NCI-H2196 treated with DMSO at 0.1 percent for 48 hours (cell line): ENCODE measurements around the gene SEZ6.

ENCODE experiments used
- DNase-seq: peaks from one replicate; lab custom pipeline; 2025; ENCODE audit not compliant: unreplicated experiment; lab: John Stamatoyannopoulos, UW

Gene SEZ6

DNA sequence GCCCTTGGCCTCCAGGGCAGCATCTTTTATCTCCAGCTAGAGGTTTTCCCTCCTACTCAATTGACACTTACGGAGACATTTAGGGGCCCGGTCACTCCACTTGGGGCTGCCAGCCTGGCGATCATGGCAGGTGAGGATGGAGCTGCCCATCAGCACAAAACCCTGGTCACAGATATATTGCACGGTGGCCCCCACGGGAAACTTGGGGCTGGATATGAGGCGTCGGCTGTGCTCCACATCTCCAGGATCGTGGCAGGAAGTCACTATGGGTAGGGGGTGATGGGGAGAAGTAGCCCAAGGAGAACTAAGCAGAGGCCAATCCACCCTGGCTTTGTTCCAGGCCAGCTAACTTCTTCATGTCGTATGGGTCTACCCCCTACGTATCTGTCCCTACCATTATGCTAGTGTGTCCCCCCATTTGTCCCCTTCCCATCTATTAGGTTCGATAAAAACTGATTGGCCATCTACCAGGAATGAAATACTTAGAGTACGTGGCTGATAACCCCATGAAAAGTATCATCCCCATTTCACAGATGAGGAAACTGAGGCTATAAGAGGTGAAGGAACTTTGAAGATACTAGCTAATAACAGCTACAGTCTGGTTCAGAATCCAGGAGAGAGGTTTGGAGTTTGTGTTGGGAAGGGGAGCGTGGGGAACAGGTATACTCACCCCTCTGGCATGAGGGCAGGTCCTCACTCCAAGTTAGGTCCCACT lies 48.4 kb downstream of the SEZ6 start:
- DNase-seq = no peak

DNA sequence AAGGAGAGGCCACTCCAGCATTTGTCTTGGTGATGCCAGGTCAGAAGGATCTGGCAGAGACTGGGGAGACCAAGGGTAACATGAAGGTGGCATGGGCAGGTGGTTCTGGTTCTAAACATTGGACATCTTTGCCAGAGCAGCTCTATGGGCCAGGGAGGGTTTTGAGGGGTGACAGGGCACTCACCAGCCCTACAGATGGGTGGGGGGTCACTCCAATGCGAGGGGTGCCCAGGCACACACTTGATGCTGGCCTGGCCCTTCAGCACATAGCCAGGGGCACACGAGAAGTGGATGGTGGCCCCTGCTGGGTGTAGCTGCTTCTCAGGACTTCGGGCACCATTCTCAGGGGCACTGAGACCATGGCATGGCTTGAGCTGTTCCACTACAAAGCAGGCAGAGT lies 49.0 kb downstream of the SEZ6 start:
- DNase-seq = no peak

DNA sequence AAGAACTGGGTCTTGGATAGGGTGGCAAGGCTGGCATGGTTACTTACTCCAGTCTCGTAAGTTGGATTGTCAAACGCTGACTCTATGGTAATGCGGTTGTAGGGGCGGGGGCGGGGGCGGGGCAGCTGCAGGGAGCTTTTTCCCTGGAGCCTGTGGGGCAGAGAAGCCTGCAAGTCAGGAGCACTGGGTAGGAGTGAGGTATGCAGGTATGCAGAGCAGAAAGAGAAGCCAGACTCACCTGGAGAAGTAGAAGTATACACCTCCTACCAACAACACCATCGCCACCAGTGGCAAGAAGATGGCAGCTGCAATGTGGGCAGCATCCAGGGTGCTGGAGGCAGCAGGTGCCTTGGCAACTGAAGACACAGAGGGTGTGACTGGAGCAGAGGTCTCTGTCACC lies 49.7 kb downstream of the SEZ6 start:
- DNase-seq = no peak

DNA sequence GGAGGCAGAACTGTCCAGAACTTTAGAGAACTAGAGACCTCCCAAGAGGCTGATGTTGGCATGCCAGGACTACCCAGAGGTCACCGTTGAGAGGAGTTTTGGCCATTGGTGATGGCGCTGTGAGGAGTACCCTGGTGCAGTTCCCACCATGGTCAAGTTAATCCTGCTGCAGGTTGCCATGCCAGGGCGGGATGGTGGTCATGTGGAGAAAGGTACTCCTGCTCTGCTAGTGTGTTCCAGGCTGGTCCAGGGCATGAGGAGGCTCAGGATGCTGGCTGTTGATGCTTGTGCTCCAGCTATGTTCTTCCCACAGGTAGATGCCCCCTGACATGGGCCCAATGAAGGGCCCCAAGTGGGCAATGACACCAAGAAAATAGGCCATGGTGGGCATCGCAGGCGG lies 50.4 kb downstream of the SEZ6 start:
- DNase-seq = no peak

DNA sequence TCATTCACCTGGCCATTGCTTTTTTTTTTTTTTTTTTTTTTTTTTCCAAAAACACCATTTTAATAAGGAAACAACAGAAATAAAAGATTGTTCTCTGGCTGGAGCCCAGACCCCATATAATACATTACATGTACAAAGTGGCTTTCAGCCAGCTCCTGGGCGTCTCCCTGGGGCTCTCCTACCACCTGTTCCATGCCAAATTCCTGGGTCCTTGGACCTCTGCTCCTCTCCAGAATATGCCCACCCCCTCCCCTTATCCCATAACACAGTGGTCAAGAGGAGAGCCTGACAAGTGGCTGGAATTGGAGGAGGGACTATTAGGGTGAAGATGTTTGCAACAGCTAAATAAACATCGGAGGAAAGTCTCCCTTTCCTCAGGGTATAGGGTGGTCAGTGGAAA lies 50.9 kb downstream of the SEZ6 start:
- DNase-seq = no peak

DNA sequence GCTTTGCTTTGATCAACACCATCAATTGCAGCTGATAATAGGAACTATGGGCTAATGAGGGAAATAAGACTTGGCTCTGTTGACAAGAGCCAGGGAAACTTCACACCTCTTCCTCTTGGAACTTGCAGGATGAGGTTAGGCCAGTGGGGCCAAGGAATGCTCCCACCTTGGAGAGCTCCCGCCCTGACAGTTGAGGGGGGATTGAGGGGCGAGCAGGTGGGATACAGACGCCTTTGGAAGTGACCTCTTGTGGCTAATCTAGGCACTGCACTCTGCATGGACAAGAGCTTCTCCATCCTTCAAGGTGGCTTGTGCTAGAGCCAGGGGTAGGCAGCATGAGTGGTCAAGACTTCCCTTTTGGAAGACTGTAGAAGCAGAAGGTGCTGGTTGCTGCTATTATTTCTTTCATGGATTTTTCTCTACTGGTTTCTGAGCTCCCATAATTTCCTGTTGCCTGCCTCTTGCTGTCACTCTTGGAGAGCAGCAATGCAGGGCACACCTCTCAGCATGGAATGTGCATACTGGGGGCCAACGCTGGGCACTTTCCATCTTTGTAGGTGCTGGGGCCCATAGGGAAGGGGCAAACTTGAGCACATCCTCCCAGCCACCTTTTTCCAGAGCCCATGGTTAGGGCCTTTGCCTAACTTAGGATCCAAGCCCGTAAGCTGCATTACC lies 52.3 kb downstream of the SEZ6 start:
- no peak for DNase-seq

DNA sequence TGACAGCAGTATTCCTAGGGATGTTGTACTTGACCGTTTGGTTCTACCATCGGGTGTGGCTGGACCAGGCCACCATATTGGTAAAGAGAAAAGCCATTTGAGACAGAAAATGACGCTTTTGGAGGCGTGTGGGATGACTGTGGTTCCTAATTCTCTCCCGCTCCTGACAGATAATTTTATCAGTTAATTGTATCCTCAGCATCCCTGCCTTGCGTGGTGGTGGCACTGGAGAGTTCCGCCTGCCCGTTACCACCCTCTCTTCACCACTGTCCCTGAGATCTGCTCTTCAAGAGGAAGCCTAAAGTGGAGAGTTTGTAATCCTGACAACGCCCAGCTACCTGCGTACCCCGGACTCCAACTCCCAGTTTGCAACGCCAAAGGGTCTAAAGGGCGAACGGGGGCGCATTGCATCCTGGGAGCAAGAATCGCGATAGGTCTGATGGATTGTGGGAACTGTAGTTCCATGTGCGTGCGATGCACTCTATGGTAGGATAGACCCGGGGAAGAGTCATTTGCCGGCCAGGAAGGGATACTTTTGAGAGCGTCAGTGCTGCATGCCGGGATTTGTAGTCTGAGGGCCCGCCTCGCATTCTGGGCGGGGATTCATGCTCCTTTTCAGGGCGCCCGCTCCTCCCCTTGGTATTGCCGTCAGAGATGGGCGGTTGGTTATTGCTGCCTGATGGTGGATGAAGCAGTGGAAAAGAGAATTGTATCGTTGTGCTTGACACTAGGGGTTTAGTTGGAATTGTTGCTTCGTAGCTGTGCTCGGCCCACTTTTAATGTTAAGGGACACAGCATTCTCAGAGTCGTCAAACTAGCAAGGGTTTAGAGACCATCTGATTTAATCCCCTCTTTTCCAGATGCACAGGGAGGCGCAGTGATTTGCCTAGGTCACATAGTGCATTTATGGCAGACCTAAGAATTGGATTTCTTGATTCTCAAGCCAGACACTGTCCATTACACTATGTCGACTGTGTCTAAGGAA lies 53.5 kb downstream of the SEZ6 start:
- DNase-seq = peak; percentile 90

DNA sequence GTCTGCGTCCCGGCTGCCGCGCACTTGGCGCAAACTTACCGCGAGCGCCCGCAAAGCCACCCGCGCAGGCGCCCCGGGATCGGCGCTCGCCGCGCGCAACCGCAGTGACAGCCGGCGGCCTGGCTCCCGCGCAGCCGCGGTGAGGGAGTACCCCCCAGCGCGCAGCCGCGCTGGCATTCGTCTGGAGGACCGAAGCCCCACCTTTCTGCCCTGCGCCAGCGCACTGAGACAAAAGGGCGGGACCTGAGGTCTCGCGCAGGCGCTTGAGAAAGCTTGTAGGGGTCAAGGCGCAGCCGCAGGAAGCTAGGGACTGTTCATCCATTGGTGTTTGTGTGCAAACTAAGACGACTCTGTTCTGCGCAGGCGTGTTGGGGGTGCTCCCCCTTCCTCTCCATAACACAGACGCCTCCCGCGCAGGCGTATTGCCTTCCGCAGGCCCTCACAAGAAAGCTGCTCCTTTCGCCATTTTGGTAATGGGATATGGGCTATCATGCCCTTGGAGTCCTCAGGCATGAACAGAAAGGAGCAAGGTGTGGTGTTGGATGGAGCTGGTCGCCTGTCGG lies 54.3 kb downstream of the SEZ6 start, which contains the start of gene PHF12:
TSS of gene PHF12 (minus strand) at position 91 of the 563 bp plus-strand sequence. CDS start 558 bp downstream, outside the sequence.
- DNase-seq = peak; percentile 92

DNA sequence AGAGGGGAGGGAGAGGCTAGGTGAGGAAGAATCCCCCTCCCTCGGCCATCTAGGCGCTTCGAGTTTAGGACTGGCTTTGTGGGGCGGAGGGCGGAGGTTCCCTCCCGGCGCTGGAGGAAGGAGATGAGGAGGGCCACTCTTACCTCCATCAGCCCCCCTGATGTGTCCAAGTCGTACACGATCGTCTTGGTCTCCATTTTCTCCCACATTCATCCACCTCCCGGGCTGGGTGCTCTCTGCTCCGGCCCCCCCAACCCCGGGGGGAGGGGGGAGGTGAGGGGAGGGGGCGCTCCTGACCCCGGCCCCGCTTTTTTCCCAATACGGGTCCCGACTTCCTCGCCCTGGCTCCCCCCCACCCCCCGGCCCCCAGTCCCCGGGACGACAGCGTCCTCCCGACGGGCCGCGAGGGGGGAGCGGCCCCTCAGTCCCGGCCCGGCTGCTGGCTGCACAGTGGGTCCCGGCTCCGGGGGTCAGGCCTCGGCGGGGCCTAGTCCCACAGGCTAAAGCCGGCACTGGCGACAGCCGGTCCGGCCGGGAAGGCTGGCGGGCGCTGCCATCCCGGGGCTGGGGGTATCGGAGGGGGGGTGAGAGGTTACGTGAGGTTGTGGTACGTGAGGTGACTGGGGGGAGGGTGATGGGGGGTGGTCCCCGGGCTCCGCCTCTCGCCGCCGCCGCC lies 54.9 kb downstream of the SEZ6 start:
- no peak for DNase-seq

DNA sequence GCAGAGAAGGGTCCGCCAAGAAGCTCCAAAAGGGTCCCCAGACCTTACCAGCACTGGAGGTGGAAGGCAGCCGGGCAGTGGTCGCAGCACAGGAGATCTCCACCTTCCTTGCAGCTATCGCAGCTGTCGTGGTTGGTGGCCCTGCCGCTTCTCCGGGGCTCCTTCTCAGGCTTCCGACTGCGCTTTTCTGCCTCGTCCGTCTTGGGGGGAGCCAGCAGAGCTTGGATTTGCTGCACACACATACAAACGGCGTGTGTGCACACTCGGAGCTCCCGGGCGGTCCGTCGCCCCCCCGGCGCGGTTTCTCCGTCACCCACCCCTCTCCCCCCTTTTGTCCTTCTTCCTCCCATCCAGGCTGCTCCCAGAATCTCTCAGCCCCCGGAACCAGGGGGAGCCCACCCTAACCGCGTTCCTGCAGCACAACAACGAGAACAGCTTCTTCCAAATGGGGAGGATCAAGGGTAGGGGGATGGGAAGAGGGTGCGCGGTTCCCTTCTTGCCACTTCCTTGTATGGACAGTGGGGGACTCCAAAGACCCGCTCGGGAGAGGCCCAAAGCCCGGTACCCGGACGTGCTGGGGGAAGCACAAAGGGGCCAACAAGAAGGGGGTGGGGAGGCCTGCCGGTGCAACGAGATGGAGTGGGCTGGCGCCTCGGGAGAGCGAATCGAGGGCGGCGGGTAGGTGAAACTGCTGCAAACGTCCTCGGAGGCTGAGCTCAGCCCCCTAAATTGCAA lies 55.6 kb downstream of the SEZ6 start:
- DNase-seq = no peak

DNA sequence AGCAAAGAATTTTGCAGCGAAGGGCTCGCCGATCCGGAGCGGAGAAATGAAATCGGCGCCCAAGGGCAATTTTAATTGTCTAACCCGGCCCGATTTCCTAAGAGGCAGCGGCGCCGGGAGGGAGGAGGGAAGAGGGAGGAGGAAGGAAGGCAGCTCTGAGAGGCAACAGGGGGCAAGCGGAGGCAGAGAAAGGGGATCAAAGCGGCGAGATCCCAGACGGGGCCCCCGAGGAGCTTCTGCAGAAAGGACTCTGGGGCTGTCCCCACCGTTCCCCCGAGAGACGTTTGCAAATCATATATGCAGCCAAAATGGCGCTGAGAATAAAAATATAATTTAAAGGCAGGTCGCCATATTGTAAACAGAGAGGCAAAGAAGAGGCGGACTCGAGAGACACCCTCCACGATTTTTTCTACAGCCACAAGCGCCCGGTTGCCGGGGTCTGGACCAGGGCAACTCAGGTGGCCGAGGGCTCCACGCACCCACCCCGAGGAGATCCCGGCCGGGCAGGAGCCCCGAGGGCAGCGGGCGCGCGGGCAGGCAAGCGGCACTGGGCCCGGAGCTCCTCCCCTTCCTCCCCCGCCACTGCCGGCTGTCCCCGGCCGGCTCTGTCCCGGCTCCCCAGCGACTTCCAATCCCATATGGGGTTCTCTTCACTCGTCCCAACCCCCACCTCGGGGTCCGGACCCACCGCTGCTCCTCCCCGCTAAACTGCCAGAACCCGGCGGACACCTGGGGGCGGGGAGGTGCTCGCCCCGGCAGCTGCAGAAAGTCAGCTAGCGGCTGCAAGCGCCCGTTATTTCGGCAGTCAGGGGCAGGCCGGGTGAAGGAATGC lies 56.4 kb downstream of the SEZ6 start:
- no peak for DNase-seq

DNA sequence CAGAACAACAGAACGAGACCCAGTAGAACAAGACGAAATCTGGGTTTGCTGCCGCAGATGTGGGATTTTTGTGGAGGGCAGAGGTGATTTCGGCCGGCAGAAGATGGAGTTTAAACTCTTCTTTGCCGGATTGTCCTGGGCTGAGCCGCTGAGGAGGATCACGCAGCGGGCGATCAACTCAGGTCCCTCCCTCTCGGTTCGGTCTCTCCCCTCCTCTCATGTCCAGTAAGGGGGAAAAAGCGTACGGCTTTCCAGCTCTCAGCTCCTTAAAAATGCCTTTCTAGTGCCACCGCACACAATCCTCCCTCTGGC lies 57.0 kb downstream of the SEZ6 start:
- no peak for DNase-seq

DNA sequence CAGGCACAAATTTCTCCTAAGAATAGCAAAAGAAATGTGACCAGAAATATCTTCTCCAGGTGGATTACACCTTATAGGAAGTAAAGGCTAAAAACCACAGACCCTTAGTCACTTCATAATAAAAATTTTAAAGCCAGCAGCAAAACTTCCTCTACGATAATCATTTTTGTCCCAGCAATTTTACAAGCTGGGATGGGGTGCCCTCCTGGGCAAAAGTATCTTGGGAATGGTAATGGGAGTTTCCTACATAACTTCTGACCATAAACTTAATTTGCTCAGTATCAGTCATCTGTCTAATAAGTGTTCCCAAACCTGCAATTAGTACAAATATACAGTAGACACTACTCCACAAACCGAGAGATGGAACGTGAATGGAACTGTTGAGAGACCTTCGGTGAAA lies 57.5 kb downstream of the SEZ6 start:
- no peak for DNase-seq

DNA sequence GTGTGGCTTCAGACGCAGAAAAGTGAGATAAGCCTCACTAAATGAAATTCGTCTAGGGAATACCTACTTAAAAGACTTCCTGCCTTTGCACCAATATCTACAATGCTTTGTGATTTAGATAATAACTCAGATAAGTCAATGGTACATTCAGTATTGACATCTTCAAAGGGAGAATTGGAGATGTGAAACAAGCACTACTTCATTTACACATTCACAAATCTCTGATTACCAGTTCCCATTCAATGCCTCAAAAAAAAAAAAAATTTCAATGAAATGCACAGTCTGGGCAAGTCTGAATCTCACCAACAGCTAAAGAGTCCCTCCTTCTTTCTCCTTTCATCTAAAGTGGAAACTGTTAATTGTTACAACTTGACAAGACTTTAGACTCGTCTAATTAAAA lies 58.2 kb downstream of the SEZ6 start:
- no peak for DNase-seq

DNA sequence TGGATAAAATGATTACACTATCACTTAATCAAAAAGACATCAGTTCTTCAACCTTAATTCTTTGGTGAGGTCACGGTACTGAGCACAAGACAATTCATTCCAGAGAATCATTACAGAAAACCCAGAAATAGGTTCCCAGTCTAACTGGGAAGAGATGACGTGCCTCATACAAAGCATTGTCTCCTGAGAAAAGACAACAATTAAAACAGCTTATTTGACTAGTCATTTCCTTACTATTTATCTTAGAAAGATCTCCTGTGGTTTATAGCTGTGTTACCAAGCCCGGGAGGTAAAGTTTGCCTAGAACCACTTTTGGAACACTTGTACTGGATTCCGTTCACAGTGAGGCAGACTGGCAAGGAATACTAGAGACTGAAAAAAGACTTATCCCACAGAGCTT lies 59.6 kb downstream of the SEZ6 start:
- no peak for DNase-seq

DNA sequence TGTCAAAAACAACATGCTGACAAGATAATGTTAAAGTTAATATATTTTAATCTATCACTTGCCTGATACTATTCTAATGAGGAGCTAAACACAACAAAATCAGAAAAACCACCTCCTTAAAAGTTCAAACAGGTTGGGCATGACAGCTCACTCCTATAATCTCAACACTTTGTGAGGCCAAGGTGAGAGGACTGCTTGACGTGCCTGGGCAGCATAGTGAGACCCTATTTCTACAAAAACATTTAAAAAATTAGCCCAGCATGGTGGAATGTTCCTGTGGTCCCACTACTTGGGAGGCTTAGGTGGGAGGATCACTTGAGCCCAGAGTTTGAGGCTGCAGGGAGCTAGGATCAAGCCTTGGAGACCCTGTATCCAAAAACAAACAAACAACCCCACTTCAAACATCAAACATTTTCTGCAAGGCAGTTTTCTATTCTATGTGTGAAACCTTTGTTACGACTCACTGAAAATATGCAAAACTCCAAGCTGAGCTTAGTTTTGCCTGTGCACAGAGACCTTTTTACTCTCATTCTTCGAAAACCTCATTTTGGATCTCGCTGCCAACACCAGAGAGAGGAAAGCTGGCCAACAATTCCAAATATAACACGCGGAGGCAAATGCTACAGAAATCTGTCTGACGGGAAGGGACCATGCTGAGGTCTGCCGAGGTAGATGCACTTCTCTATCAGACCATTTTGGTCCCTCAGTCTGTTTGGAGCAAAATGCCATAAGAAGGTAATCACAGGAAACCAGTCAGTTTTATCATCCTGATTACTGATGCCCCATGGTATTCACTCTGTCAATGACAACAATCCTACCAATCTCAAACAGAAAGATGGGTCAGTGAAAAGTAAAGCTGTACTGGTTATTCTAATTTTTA lies 60.7 kb downstream of the SEZ6 start:
- DNase-seq = no peak

DNA sequence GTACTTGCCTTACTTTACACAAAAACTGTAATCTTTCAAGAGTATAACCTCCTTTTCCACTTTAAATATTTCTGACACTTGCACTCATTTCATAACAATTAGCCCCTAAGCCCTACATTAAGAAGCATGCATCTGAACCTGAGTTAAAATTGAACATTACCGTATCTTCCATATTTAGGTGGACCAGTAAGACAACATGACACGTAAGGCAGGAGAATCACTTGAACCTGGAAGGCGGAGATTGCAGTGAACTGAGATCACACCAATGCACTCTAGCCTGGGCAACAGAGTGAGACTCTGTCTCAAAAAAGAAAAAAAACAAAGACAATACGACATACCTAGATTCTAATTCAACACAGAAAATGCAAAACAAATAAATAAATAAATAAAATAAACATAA lies 61.5 kb downstream of the SEZ6 start:
- no peak for DNase-seq

DNA sequence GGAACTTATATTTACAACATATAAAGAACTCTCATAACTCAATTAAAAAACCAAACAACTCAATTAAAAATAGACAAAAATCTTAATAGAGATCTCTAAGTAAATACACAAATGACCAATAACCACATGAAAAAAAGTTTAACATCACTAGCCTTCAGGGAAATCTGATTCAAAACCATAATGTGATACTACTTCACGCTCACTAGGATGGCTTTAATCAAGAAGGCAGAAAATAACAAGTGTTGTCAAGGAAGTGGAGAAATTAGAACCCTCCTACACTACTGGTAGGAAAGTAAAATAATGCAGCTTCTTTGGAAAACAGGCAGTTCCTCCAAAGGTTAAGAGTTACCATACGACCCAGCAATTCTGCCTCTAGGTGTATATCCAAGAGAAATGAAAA lies 62.9 kb downstream of the SEZ6 start:
- DNase-seq = no peak
